H1 (cell line): ENCODE data around the gene CDR2L. TPM values are rescaled to one million over a fixed set of nuclear protein-coding genes. Genes with fewer than 3 reads are reported as not detected.

Experiments
- ASH2L ChIP-seq: fragments of 200-600, 300-600 bp; sonication (generic); IDR thresholded peaks from one replicate; pipeline ENCODE4 v1.7.1; 2017; ENCODE audit warnings: low read length
- CBX8 ChIP-seq: fragments of 300-800, 300-1000 bp; sonication (generic); IDR thresholded peaks from 2 replicates; pipeline ENCODE4 v1.7.1; 2016; ENCODE audit warnings: low read depth, low read length, borderline replicate concordance
- EGR1 ChIP-seq: IDR thresholded peaks from 2 replicates; pipeline ENCODE4 v1.6.1; 2011; ENCODE audit warnings: low read depth, low read length, borderline replicate concordance
- NANOG ChIP-seq: IDR thresholded peaks from 2 replicates; pipeline ENCODE4 v1.6.1; 2011; ENCODE audit warnings: low read length, low read depth, mild to moderate bottlenecking, inconsistent platforms; ENCODE audit not compliant: insufficient read depth, poor library complexity, severe bottlenecking
- POU5F1 ChIP-seq: IDR thresholded peaks from 2 replicates; pipeline ENCODE4 v1.6.1; 2011; ENCODE audit warnings: low read depth, mild to moderate bottlenecking, low read length, moderate library complexity
- SIX5 ChIP-seq: IDR thresholded peaks from 2 replicates; pipeline ENCODE4 v1.6.1; 2011; ENCODE audit warnings: mild to moderate bottlenecking, low read depth, low read length
- SUZ12 ChIP-seq: fragments of 200-600 bp; sonication (generic); IDR thresholded peaks from 2 replicates; pipeline ENCODE4 v1.6.1; 2012; ENCODE audit warnings: mild to moderate bottlenecking, inconsistent platforms, low read length, moderate library complexity, mixed read lengths
- polyA plus RNA-seq, 7 experiments: library from polyadenylated mRNA; depleted of rRNA in 3 of 7; stranded (reverse) in 5 of 7; unstranded in 2 of 7; fragments of >200 nt in 5 of 7; fragments of 200-250 nt in 2 of 7; gene quantifications; 1 replicate in 5 of 7; 2 replicates in 1 of 7; 4 replicates in 1 of 7; pipeline versions ENCODE4 v1.2.1 to v1.2.3, GENCODE V29; 2011 to 2013; ENCODE audit warnings: missing spikeins in 2 of 7, mixed read lengths in 2 of 7
- total RNA-seq: library from RNA; stranded (reverse); fragmentation: NEBNext Ultra II Directional; extraction: Animal tissue kit (Norgen Biotek cat#: 25700); gene quantifications from 2 replicates; pipeline ENCODE4 v1.2.1, GENCODE V29; 2021
- TF ChIP-seq, protein P1 (sequence below): fragments of 300-600 bp; sonication (generic); IDR thresholded peaks from 2 replicates; pipeline ENCODE4 v1.7.1; 2012; ENCODE audit warnings: low read length, moderate library complexity, mild to moderate bottlenecking, inconsistent platforms; ENCODE audit not compliant: insufficient replicate concordance
- TF ChIP-seq, protein P2 (sequence below): IDR thresholded peaks from 2 replicates; pipeline ENCODE4 v1.6.1; 2012; ENCODE audit warnings: low read length, inconsistent platforms
- TF ChIP-seq, protein P3 (sequence below): IDR thresholded peaks from 2 replicates; pipeline ENCODE4 v1.6.1; 2012; ENCODE audit warnings: inconsistent platforms

Gene CDR2L
- total and polyA plus RNA-seq, 2 of the 8 experiments (the other 6 are each of a cell fraction or from before 2014, with no cell fraction given), result 20.4 to 38.1 TPM

DNA sequence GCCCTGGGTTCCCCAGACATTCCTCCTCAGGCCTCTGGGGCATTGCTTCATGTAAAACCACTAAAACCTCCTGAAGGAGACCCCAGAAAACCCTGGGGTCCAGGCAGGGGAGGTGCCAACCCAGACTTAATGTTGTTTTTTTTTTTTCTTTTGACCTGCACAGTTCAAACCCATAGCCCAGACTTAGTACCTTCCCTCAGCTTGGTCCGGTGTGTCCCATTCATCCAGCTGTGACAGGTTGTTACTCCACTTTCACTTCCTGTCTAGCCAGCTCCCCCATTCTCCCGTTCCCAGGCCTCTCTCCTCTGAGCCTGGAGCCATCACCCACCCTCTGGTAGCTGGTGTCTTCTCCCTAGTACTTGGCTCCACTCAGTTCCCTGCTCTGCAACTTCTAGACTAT, 4.8 kb downstream of the CDR2L start (continued):
- TF ChIP-seq, protein P1, sequence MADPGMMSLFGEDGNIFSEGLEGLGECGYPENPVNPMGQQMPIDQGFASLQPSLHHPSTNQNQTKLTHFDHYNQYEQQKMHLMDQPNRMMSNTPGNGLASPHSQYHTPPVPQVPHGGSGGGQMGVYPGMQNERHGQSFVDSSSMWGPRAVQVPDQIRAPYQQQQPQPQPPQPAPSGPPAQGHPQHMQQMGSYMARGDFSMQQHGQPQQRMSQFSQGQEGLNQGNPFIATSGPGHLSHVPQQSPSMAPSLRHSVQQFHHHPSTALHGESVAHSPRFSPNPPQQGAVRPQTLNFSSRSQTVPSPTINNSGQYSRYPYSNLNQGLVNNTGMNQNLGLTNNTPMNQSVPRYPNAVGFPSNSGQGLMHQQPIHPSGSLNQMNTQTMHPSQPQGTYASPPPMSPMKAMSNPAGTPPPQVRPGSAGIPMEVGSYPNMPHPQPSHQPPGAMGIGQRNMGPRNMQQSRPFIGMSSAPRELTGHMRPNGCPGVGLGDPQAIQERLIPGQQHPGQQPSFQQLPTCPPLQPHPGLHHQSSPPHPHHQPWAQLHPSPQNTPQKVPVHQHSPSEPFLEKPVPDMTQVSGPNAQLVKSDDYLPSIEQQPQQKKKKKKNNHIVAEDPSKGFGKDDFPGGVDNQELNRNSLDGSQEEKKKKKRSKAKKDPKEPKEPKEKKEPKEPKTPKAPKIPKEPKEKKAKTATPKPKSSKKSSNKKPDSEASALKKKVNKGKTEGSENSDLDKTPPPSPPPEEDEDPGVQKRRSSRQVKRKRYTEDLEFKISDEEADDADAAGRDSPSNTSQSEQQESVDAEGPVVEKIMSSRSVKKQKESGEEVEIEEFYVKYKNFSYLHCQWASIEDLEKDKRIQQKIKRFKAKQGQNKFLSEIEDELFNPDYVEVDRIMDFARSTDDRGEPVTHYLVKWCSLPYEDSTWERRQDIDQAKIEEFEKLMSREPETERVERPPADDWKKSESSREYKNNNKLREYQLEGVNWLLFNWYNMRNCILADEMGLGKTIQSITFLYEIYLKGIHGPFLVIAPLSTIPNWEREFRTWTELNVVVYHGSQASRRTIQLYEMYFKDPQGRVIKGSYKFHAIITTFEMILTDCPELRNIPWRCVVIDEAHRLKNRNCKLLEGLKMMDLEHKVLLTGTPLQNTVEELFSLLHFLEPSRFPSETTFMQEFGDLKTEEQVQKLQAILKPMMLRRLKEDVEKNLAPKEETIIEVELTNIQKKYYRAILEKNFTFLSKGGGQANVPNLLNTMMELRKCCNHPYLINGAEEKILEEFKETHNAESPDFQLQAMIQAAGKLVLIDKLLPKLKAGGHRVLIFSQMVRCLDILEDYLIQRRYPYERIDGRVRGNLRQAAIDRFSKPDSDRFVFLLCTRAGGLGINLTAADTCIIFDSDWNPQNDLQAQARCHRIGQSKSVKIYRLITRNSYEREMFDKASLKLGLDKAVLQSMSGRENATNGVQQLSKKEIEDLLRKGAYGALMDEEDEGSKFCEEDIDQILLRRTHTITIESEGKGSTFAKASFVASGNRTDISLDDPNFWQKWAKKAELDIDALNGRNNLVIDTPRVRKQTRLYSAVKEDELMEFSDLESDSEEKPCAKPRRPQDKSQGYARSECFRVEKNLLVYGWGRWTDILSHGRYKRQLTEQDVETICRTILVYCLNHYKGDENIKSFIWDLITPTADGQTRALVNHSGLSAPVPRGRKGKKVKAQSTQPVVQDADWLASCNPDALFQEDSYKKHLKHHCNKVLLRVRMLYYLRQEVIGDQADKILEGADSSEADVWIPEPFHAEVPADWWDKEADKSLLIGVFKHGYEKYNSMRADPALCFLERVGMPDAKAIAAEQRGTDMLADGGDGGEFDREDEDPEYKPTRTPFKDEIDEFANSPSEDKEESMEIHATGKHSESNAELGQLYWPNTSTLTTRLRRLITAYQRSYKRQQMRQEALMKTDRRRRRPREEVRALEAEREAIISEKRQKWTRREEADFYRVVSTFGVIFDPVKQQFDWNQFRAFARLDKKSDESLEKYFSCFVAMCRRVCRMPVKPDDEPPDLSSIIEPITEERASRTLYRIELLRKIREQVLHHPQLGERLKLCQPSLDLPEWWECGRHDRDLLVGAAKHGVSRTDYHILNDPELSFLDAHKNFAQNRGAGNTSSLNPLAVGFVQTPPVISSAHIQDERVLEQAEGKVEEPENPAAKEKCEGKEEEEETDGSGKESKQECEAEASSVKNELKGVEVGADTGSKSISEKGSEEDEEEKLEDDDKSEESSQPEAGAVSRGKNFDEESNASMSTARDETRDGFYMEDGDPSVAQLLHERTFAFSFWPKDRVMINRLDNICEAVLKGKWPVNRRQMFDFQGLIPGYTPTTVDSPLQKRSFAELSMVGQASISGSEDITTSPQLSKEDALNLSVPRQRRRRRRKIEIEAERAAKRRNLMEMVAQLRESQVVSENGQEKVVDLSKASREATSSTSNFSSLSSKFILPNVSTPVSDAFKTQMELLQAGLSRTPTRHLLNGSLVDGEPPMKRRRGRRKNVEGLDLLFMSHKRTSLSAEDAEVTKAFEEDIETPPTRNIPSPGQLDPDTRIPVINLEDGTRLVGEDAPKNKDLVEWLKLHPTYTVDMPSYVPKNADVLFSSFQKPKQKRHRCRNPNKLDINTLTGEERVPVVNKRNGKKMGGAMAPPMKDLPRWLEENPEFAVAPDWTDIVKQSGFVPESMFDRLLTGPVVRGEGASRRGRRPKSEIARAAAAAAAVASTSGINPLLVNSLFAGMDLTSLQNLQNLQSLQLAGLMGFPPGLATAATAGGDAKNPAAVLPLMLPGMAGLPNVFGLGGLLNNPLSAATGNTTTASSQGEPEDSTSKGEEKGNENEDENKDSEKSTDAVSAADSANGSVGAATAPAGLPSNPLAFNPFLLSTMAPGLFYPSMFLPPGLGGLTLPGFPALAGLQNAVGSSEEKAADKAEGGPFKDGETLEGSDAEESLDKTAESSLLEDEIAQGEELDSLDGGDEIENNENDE, result no peak
- TF ChIP-seq, protein P2, sequence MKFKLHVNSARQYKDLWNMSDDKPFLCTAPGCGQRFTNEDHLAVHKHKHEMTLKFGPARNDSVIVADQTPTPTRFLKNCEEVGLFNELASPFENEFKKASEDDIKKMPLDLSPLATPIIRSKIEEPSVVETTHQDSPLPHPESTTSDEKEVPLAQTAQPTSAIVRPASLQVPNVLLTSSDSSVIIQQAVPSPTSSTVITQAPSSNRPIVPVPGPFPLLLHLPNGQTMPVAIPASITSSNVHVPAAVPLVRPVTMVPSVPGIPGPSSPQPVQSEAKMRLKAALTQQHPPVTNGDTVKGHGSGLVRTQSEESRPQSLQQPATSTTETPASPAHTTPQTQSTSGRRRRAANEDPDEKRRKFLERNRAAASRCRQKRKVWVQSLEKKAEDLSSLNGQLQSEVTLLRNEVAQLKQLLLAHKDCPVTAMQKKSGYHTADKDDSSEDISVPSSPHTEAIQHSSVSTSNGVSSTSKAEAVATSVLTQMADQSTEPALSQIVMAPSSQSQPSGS, result no peak
- no peak for TF ChIP-seq SUZ12
- no peak for TF ChIP-seq POU5F1
- no peak for TF ChIP-seq ASH2L
- TF ChIP-seq EGR1, result no peak
- no peak for TF ChIP-seq CBX8
- TF ChIP-seq, protein P3, sequence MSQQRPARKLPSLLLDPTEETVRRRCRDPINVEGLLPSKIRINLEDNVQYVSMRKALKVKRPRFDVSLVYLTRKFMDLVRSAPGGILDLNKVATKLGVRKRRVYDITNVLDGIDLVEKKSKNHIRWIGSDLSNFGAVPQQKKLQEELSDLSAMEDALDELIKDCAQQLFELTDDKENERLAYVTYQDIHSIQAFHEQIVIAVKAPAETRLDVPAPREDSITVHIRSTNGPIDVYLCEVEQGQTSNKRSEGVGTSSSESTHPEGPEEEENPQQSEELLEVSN, result no peak
- TF ChIP-seq NANOG, result no peak
- TF ChIP-seq SIX5, result no peak
